Measurements from ENCODE around the gene MRPL4. TPM values are rescaled to one million over a fixed set of nuclear protein-coding genes. Genes with fewer than 3 reads are reported as not detected.

MRPL4 gene
- total RNA-seq, 1 donor from 2014 or later: 75.4 TPM

DNA sequence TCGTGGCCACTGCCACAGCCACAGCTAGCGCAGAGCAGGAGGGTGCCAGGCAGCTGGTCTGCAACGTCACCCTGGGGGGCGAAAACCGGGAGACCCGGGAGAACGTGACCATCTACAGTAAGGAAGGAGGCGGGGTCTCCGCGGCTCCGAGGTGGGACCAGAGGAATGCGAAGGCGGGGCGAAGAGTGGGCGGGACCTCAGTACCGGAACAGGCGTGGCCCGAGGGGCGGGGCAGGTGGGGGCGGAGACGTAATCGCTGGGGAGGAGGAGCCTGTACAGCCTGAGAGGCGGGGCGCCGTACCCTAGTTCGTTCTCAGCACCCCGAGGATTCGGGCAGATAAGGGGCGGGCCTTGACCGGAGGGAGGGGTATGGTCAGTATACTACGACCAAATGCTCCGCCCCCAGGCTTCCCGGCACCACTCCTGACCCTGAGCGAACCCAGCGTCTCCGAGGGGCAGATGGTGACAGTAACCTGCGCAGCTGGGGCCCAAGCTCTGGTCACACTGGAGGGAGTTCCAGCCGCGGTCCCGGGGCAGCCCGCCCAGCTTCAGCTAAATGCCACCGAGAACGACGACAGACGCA, 40.3 kb downstream of the MRPL4 start:
- no peaks in the 10 kb centered on the region for H3K9me3 Mint-ChIP-seq
- no peaks in the 10 kb centered on the region for H3K36me3 Mint-ChIP-seq (ENCODE audit: low read depth)
- DNase-seq (ENCODE audit: low read depth, low spot score): peak; percentile 65
- H3K4me1 Mint-ChIP-seq: peaks cover 27% of the 10 kb centered on the region
- peaks cover 98% of the 10 kb centered on the region for H3K27me3 Mint-ChIP-seq (ENCODE audit: low read depth)
- TF ChIP-seq CTCF (conservative IDR thresholded peaks at IDR 0.05): no peak
- H3K27ac Mint-ChIP-seq (ENCODE audit: unreplicated experiment): no peak overlapping the region
- H3K4me3 Mint-ChIP-seq: peak overlapping the region; percentile 59

GRCh38 chr19:10292789-10293636, 41.0 kb downstream of the MRPL4 start:
- H3K4me1 Mint-ChIP-seq: peaks cover 27% of the 10 kb centered on the region
- H3K4me3 Mint-ChIP-seq: peak overlapping the region; percentile 59
- peaks cover 98% of the 10 kb centered on the region for H3K27me3 Mint-ChIP-seq (ENCODE audit: low read depth)
- H3K27ac Mint-ChIP-seq (ENCODE audit: unreplicated experiment): no peak overlapping the region
- H3K9me3 Mint-ChIP-seq: no peaks in the 10 kb centered on the region
- no peaks in the 10 kb centered on the region for H3K36me3 Mint-ChIP-seq (ENCODE audit: low read depth)
- no peak for DNase-seq (ENCODE audit: low read depth, low spot score)
- no peak for TF ChIP-seq CTCF (conservative IDR thresholded peaks at IDR 0.05)

GRCh38 chr19:10293637-10294367, 41.8 kb downstream of the MRPL4 start:
- H3K27ac Mint-ChIP-seq (ENCODE audit: unreplicated experiment): no peak overlapping the region

GRCh38 chr19:10294368-10294697, 42.3 kb downstream of the MRPL4 start:
- no peaks in the 10 kb centered on the region for H3K9me3 Mint-ChIP-seq
- peaks cover 87% of the 10 kb centered on the region for H3K27me3 Mint-ChIP-seq (ENCODE audit: low read depth)

More at GRCh38 chr19:10293637-10294367, 41.8 kb downstream of the MRPL4 start:
- no peak for TF ChIP-seq CTCF (conservative IDR thresholded peaks at IDR 0.05)
- Mint-ChIP-seq H3K36me3 (ENCODE audit: low read depth) (no peaks in the 10 kb centered on the region), H3K9me3 (no peaks in the 10 kb centered on the region), H3K4me1 (peaks cover 22% of the 10 kb centered on the region), H3K4me3 (no peak overlapping the region), H3K27me3 (ENCODE audit: low read depth) (peaks cover 90% of the 10 kb centered on the region)
- DNase-seq (ENCODE audit: low read depth, low spot score): no peak

More at GRCh38 chr19:10294368-10294697, 42.3 kb downstream of the MRPL4 start:
- Mint-ChIP-seq H3K27ac (ENCODE audit: unreplicated experiment) (no peak overlapping the region), H3K4me1 (peaks cover 21% of the 10 kb centered on the region), H3K36me3 (ENCODE audit: low read depth) (no peaks in the 10 kb centered on the region), H3K4me3 (no peak overlapping the region)
- no peak for TF ChIP-seq CTCF (conservative IDR thresholded peaks at IDR 0.05)
- no peak for DNase-seq (ENCODE audit: low read depth, low spot score)
